H9 (cell line): ENCODE measurements around the gene NEDD4L. TPM values are rescaled to one million over a fixed set of nuclear protein-coding genes. Genes with fewer than 3 reads are reported as not detected.

Experiments
- DNase-seq: peaks from one replicate; pipeline ENCODE4 v3.0.0-alpha.2; 2017
- H2AFZ ChIP-seq: one replicate; pipeline ENCODE4 v1.6.1; 2013; ENCODE audit warnings: mild to moderate bottlenecking, low read length, control low read depth, moderate library complexity
- H2AK5ac ChIP-seq: 2 replicates; pipeline ENCODE4 v1.6.1; 2013; ENCODE audit warnings: low read length, control low read depth, mixed read lengths; ENCODE audit not compliant: insufficient read length
- H2BK120ac ChIP-seq: one replicate; pipeline ENCODE4 v1.6.1; 2013; ENCODE audit warnings: low read depth, mild to moderate bottlenecking, low read length, control low read depth, inconsistent platforms; ENCODE audit not compliant: poor library complexity, severe bottlenecking
- H2BK12ac ChIP-seq: 2 replicates; pipeline ENCODE4 v1.6.1; 2013; ENCODE audit warnings: low read length, control low read depth, mixed read lengths, low read depth; ENCODE audit not compliant: insufficient read length
- H2BK15ac ChIP-seq: 2 replicates; pipeline ENCODE4 v1.6.1; 2013; ENCODE audit warnings: low read depth, low read length, control low read depth
- H2BK20ac ChIP-seq: one replicate; pipeline ENCODE4 v1.6.1; 2013; ENCODE audit warnings: low read depth, mild to moderate bottlenecking, low read length, control low read depth, inconsistent platforms; ENCODE audit not compliant: poor library complexity, severe bottlenecking
- H2BK5ac ChIP-seq: 2 replicates; pipeline ENCODE4 v1.6.1; 2013; ENCODE audit warnings: low read length, control low read depth, mixed read lengths; ENCODE audit not compliant: insufficient read length
- H3K14ac ChIP-seq: 2 replicates; pipeline ENCODE4 v1.6.1; 2013; ENCODE audit warnings: low read length, control low read depth; ENCODE audit not compliant: insufficient read depth
- H3K18ac ChIP-seq: 2 replicates; pipeline ENCODE4 v1.6.1; 2013; ENCODE audit warnings: low read depth, mild to moderate bottlenecking, mixed read lengths, low read length, control low read depth; ENCODE audit not compliant: insufficient read length
- H3K23ac ChIP-seq: 2 replicates; pipeline ENCODE4 v1.6.1; 2013; ENCODE audit warnings: low read length, control low read depth, mixed read lengths, low read depth; ENCODE audit not compliant: insufficient read length
- H3K23me2 ChIP-seq: 2 replicates; pipeline ENCODE4 v1.6.1; 2013; ENCODE audit warnings: low read depth, mild to moderate bottlenecking, mixed read lengths, low read length, control low read depth; ENCODE audit not compliant: insufficient read length, poor library complexity, severe bottlenecking
- H3K27ac ChIP-seq: 2 replicates; pipeline ENCODE4 v1.5.1; 2013; ENCODE audit warnings: low read length, control low read depth, mixed read lengths, low read depth; ENCODE audit not compliant: insufficient read length
- H3K27me3 ChIP-seq: 2 replicates; pipeline ENCODE4 v1.6.1; 2013; ENCODE audit warnings: low read length, control low read depth, inconsistent platforms; ENCODE audit not compliant: insufficient read depth
- H3K4ac ChIP-seq: 2 replicates; pipeline ENCODE4 v1.6.1; 2013; ENCODE audit warnings: low read depth, mild to moderate bottlenecking, control low read depth, inconsistent platforms, low read length, moderate library complexity
- H3K4me1 ChIP-seq: 2 replicates; pipeline ENCODE4 v1.6.1; 2013; ENCODE audit warnings: low read length, control low read depth, inconsistent platforms; ENCODE audit not compliant: insufficient read depth
- H3K4me2 ChIP-seq: 2 replicates; pipeline ENCODE4 v1.6.1; 2013; ENCODE audit warnings: low read length, control low read depth, mixed read lengths; ENCODE audit not compliant: insufficient read length, insufficient read depth
- H3K56ac ChIP-seq: 2 replicates; pipeline ENCODE4 v1.6.1; 2013; ENCODE audit warnings: low read depth, mild to moderate bottlenecking, mixed read lengths, low read length, control low read depth; ENCODE audit not compliant: insufficient read length
- H3K79me1 ChIP-seq: 2 replicates; pipeline ENCODE4 v1.6.1; 2013; ENCODE audit warnings: low read depth, mild to moderate bottlenecking, moderate library complexity, low read length, control low read depth, inconsistent platforms; ENCODE audit not compliant: insufficient read depth, poor library complexity, severe bottlenecking
- H3K79me2 ChIP-seq: 2 replicates; pipeline ENCODE4 v1.6.1; 2013; ENCODE audit warnings: low read length, control low read depth, inconsistent platforms; ENCODE audit not compliant: insufficient read depth
- H3K9ac ChIP-seq: 2 replicates; pipeline ENCODE4 v1.6.1; 2013; ENCODE audit warnings: low read length, control low read depth, mixed read lengths; ENCODE audit not compliant: insufficient read length; ENCODE audit errors: extremely low read depth
- H3K9me3 ChIP-seq: one replicate; pipeline ENCODE4 v1.6.1; 2013; ENCODE audit warnings: low read depth, low read length, inconsistent platforms; ENCODE audit not compliant: control insufficient read depth
- H3T11ph ChIP-seq: one replicate; pipeline ENCODE4 v1.6.1; 2013; ENCODE audit warnings: mild to moderate bottlenecking, low read length, control low read depth, inconsistent platforms
- H4K20me1 ChIP-seq: one replicate; pipeline ENCODE4 v1.6.1; 2013; ENCODE audit not compliant: control insufficient read depth, insufficient read length, insufficient read depth
- H4K5ac ChIP-seq: 2 replicates; pipeline ENCODE4 v1.6.1; 2013; ENCODE audit warnings: low read depth, mild to moderate bottlenecking, mixed read lengths, low read length, control low read depth; ENCODE audit not compliant: insufficient read length
- H4K8ac ChIP-seq: replicated peaks from 2 replicates; pipeline ENCODE4 v1.6.1; 2013; ENCODE audit warnings: low read length, control low read depth, mixed read lengths, low read depth; ENCODE audit not compliant: insufficient read length
- H4K91ac ChIP-seq: 2 replicates; pipeline ENCODE4 v1.6.1; 2013; ENCODE audit warnings: low read depth, mild to moderate bottlenecking, moderate library complexity, mixed read lengths, low read length, control low read depth; ENCODE audit not compliant: insufficient read length
- H3K27ac Mint-ChIP-seq, 3 experiments: 2 replicates in 2 of 3; 3 replicates in 1 of 3; pipeline ENCODE4 v1.8.0; 2020 to 2021; ENCODE audit warnings: mixed read lengths in 3 of 3, mild to moderate bottlenecking in 1 of 3, moderate library complexity in 1 of 3
- H3K27me3 Mint-ChIP-seq: 2 replicates; pipeline ENCODE4 v1.8.0; 2021; ENCODE audit warnings: low read depth, mild to moderate bottlenecking, moderate library complexity, mixed read lengths
- H3K36me3 Mint-ChIP-seq, 3 experiments: 2 replicates in 2 of 3; 3 replicates in 1 of 3; pipeline ENCODE4 v1.8.0; 2020 to 2021; ENCODE audit warnings: low read depth in 3 of 3, mixed read lengths in 3 of 3; ENCODE audit not compliant: insufficient read depth in 1 of 3
- H3K4me1 Mint-ChIP-seq, 2 experiments: 2 replicates each; pipeline ENCODE4 v1.8.0; 2020; ENCODE audit warnings: mixed read lengths in 2 of 2
- H3K4me3 Mint-ChIP-seq, 2 experiments: 2 replicates in 1 of 2; 3 replicates in 1 of 2; pipeline ENCODE4 v1.8.0; 2020 to 2021; ENCODE audit warnings: mild to moderate bottlenecking in 2 of 2, mixed read lengths in 2 of 2, moderate library complexity in 1 of 2
- H3K9me3 Mint-ChIP-seq, 2 experiments: 2 replicates in 1 of 2; 3 replicates in 1 of 2; pipeline ENCODE4 v1.8.0; 2020; ENCODE audit warnings: mild to moderate bottlenecking in 2 of 2, mixed read lengths in 2 of 2, moderate library complexity in 1 of 2
- CTCF ChIP-seq: fragments of 200-600 bp; sonication (generic); conservative IDR thresholded peaks from 3 replicates; pipeline ENCODE4 v1.8.0; 2021; ENCODE audit warnings: antibody characterized with exemption, mild to moderate bottlenecking
- WGBS: extraction: QIAGEN DNeasy Blood & Tissue Kit; methylation state at CpG from one replicate; pipeline ENCODE4 v1.1.7; 2013; ENCODE audit warnings: missing lambda C conversion rate, low lambda C conversion rate, mixed read lengths; ENCODE audit not compliant: insufficient read length; ENCODE audit errors: extremely low coverage; 5-methylcytosine and 5-hydroxymethylcytosine counted together
- total RNA-seq: library from RNA; stranded (reverse); gene quantifications from 2 replicates; pipeline ENCODE4 v1.2.1, GENCODE V29; 2021

Gene NEDD4L
- total RNA-seq, 1 experiment from 2014 or later = 76.3 TPM

- Mint-ChIP-seq H3K36me3 (peaks cover 16 to 83% (median 75%) of the 10 kb centered on the region in 3 experiments; a peak in 6 of 7 replicates), H3K4me3 (no peak overlapping the region)
Observed at GRCh38 chr18:58388736-58389135, 344.7 kb downstream of the NEDD4L start.

More at GRCh38 chr18:58388736-58389135, 344.7 kb downstream of the NEDD4L start:
- Histone ChIP-seq H2BK15ac (no peak overlapping the region), H3T11ph (no peak overlapping the region), H3K79me1 (no peaks in the 10 kb centered on the region), H3K23me2 (no peaks in the 10 kb centered on the region), H4K8ac (no peak overlapping the region), H2AFZ (no peak overlapping the region), H2BK12ac (no peak overlapping the region), H3K56ac (no peak overlapping the region), H3K23ac (no peak overlapping the region), H3K18ac (no peak overlapping the region), H3K27ac (no peak overlapping the region), H3K14ac (no peak overlapping the region), H3K4ac (no peak overlapping the region), H4K5ac (no peak overlapping the region), H2BK20ac (no peak overlapping the region), H2AK5ac (no peak overlapping the region), H3K4me2 (no peak overlapping the region), H3K79me2 (no peaks in the 10 kb centered on the region), H3K27me3 (no peaks in the 10 kb centered on the region), H2BK120ac (no peak overlapping the region), H3K9me3 (no peaks in the 10 kb centered on the region), H3K4me1 (no peaks in the 10 kb centered on the region; the same call in 1 of the 2 replicates), H2BK5ac (no peak overlapping the region), H4K20me1 (no peaks in the 10 kb centered on the region), H4K91ac (no peak overlapping the region), H3K9ac (no peak overlapping the region)
- peak; percentile 12 for DNase-seq
- peaks cover 16 to 19% of the 10 kb centered on the region in 2 experiments for H3K4me1 Mint-ChIP-seq
- H3K27me3 Mint-ChIP-seq = peaks cover 2% of the 10 kb centered on the region; the same call in 1 of the 2 replicates
- peak overlapping the region in 1 of 3 experiments; percentile 47; a peak in 1 of 7 replicates for H3K27ac Mint-ChIP-seq
- TF ChIP-seq CTCF = no peak
- no CpG with 5 or more reads among the region's 14 CpGs for WGBS
- no peaks in the 10 kb centered on the region for H3K9me3 Mint-ChIP-seq
